ENCODE data around the gene MGRN1.

DNA sequence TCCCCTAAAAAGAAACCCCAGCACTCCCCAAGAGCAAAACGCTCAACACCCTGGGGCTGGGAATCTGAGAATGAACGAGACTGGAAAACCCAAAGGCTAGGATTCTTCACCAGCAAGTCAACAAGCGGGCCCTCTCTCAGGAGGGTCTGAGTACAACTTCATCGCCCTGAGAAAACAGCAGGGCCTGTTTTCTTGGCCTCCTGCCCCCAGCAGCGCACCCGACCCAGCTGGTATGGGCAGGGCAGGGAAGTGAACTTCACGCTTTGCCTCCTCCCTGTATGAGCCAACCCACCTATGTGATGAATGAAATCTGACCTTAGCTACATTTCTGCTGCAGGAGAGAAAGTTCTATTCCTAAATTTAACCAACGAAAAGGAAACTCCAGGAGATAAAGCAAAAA lies 79.9 kb downstream of the MGRN1 start:
- TF ChIP-seq POLR2AphosphoS5 (IDR thresholded peaks at IDR 0.05; ENCODE audit: low read depth): no peak
- TF ChIP-seq, protein P1, sequence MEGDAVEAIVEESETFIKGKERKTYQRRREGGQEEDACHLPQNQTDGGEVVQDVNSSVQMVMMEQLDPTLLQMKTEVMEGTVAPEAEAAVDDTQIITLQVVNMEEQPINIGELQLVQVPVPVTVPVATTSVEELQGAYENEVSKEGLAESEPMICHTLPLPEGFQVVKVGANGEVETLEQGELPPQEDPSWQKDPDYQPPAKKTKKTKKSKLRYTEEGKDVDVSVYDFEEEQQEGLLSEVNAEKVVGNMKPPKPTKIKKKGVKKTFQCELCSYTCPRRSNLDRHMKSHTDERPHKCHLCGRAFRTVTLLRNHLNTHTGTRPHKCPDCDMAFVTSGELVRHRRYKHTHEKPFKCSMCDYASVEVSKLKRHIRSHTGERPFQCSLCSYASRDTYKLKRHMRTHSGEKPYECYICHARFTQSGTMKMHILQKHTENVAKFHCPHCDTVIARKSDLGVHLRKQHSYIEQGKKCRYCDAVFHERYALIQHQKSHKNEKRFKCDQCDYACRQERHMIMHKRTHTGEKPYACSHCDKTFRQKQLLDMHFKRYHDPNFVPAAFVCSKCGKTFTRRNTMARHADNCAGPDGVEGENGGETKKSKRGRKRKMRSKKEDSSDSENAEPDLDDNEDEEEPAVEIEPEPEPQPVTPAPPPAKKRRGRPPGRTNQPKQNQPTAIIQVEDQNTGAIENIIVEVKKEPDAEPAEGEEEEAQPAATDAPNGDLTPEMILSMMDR (IDR thresholded peaks at IDR 0.05; ENCODE audit: insufficient read depth, low read length): no peak
- TF ChIP-seq, protein P2, sequence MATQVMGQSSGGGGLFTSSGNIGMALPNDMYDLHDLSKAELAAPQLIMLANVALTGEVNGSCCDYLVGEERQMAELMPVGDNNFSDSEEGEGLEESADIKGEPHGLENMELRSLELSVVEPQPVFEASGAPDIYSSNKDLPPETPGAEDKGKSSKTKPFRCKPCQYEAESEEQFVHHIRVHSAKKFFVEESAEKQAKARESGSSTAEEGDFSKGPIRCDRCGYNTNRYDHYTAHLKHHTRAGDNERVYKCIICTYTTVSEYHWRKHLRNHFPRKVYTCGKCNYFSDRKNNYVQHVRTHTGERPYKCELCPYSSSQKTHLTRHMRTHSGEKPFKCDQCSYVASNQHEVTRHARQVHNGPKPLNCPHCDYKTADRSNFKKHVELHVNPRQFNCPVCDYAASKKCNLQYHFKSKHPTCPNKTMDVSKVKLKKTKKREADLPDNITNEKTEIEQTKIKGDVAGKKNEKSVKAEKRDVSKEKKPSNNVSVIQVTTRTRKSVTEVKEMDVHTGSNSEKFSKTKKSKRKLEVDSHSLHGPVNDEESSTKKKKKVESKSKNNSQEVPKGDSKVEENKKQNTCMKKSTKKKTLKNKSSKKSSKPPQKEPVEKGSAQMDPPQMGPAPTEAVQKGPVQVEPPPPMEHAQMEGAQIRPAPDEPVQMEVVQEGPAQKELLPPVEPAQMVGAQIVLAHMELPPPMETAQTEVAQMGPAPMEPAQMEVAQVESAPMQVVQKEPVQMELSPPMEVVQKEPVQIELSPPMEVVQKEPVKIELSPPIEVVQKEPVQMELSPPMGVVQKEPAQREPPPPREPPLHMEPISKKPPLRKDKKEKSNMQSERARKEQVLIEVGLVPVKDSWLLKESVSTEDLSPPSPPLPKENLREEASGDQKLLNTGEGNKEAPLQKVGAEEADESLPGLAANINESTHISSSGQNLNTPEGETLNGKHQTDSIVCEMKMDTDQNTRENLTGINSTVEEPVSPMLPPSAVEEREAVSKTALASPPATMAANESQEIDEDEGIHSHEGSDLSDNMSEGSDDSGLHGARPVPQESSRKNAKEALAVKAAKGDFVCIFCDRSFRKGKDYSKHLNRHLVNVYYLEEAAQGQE (IDR thresholded peaks at IDR 0.05; ENCODE audit: insufficient replicate concordance, low read depth): no peak
